ENCODE results near the gene IGF2.

Gene IGF2

DNA sequence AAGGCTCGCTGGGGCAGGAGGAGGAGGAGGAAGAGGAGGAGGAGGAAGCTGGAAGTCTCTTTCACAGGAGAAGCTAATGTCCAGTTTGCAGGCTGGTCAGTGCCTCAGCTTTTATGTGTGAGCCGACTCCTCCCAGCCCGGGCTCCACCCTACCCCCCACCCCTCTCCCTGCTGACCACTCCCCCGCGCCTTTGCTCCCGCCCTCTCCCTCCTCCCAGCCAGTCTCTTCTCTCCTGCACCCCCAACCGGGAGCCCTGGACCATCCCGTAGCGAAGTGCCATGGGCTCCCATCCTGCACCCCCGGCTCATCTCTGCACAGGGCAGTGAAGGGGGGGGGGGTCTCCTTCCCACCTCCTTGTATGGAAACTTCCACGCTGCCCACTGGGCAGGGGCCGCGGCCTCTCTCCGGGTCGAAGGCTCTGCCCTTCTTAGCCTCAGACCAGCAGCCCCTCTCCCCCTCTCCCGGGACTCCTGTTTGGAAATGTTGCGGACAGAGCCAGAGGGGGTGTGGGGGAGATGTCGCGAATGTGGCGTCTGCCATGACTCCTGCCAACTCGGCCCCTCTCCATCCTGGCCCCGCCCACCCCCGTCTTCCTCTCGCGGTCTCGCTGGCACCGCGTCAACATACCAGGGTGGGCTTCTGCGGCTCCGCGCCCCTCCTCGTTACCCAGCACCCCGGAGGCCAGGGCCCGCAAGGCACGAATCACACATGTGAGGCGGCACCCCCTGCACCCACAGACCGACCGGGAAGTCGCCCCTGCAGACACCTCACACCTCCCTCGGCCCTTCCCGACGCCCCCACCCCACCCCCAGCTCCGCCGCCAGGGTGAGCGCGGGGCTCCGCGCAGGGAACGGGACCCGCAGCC, 1.8 kb downstream of the IGF2 start:
- DNase-seq (ENCODE audit: low spot score) (peak; percentile 76), FAIRE-seq (no peak)

DNA sequence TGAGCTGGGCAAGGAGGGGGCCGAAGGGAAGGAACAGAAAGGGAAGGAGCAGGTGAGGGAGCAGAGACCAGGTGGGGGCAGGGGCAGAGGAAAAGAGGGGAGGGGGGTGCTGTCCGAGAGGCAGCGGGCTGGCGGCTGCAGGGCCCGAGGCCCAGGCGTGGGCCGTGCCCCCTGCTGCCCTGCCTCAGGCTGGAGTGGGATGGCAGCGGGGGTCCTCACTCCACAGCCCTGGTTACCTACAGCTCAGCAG, 2.3 kb downstream of the IGF2 start:
- DNase-seq (ENCODE audit: low spot score) (no peak), FAIRE-seq (no peak)

DNA sequence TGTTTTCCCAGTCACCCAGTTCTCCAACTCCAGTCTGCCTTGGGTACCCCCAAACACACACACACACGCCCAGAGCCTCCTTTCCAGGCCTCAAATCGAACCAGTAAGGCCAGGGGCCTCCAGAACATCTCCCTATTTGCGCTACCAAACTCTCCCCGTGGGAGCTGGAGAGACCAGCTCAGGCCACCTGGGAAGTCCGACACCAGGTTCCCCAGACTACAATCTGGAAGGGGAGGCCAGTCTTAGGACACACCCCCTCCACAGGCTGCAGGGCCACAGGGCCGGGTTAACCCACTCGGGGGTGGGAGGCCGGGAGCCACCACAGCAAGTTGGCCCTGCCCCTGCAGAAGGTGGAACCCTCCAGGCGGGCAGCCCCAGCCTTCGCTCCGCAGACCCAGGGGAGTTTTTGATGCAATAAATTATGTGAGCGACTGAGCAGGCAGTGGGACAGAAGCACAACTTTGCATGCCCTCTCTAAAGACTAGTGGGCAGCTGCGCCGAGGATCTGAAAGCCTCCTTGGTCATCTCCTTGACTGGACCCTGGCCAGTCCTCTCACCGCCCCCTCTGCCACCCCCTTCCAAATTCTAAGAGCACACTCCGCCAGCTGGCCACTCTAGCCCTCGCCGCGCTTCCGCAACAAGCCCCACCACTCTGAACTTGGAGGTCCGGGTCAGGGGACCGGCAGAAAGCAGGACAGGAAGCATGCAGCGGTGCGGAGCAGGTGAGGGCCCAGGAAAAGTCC, 2.8 kb downstream of the IGF2 start:
- FAIRE-seq (no peak), DNase-seq (ENCODE audit: low spot score) (no peak)

DNA sequence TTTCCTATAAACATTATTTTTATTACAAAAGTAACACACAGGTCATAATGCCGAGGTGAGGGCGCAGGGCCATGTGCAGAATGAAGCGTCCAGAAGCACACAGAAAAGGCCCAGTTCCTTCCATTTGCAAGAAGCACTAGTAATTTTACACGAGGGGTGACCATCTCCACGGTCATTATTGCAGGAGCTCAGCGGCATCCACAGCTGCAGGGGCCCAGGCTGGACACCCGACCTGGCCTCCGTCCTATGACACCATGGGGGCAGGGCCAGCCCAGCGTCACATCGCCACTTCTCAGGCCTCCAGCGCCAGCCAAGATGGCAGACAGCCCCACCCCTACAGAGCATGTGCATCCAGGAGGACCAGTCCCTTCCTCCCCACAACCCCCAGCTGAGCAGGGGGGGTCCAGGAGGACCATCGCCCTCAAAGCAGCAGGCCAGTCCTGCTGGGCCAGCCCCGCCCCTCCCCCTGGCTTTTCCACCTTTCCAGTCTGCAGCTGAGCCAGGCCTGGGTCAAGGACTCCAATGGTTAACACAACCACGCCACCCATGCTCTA, 3.5 kb downstream of the IGF2 start:
- FAIRE-seq (no peak), DNase-seq (ENCODE audit: low spot score) (no peak)

DNA sequence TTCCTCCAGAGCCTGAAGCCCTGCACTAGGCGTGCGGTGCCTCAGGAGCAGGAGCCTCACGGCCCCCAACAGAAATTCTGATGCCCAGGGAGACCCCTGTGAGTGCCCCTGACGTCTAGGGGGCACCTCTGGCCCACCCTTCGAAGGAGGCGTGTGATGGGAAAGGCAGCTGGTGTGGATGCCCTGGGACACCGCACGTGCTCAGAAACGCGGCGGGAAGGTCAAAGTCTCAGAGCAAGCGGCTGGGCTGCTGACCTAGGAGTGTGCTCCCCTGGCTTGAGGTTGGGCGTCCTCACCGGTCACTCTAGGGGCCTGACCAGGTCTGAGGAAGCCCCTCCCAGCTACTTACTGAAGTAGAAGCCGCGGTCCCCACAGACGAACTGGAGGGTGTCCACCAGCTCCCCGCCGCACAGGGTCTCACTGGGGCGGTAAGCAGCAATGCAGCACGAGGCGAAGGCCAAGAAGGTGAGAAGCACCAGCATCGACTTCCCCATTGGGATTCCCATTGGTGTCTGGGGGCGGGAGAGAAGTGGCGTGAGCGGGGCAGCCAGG, 4.1 kb downstream of the IGF2 start:
- no peak for FAIRE-seq
- DNase-seq (ENCODE audit: low spot score): no peak

DNA sequence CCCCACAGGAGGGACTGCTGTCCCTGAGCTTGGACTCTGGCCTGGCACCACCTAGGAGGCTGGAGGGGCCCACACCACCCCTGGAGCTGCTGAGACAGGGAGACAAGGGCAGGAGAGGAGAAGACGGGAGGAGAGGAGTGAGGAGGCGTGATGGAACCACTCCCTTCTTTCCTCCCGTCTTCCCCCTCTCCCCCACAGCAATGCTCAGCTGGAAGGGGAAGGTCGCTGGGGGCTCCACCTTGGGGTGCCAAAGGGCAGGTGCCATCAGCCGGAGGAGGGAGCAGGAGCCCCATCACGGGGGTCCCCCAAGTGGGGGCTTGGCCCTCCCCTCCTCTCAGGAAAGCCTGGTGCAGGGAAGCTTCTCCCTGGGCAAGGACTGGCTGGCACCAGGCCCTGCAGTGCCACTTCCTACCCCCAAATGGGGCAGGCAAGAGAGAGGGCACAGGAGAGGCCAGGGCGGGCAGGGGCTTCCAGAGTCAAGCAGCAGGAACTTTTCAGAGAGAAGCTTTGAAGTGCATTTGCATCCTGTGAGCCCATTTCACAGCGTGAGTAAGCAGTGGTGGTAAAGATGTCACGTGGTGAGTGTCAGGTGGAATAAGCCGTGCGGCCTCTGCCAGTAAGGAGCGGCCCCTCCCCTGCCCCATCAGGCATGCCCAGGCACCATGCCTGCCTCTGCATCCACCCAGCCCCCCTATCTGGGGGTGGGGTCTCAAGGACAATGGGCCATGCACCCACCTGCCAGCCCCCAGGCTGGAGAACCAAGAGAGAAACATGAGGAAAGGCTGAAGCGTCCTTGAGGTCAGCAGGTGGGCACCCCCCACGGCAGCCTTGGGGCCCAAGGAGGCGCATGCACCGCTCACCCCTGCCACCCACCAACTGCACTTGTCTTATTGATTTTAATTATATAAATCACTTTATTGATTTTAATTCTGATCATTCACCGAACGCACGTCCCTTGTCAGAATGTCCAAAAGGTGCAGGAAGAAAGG, 4.9 kb downstream of the IGF2 start:
- no peak for DNase-seq (ENCODE audit: low spot score)
- no peak for FAIRE-seq

DNA sequence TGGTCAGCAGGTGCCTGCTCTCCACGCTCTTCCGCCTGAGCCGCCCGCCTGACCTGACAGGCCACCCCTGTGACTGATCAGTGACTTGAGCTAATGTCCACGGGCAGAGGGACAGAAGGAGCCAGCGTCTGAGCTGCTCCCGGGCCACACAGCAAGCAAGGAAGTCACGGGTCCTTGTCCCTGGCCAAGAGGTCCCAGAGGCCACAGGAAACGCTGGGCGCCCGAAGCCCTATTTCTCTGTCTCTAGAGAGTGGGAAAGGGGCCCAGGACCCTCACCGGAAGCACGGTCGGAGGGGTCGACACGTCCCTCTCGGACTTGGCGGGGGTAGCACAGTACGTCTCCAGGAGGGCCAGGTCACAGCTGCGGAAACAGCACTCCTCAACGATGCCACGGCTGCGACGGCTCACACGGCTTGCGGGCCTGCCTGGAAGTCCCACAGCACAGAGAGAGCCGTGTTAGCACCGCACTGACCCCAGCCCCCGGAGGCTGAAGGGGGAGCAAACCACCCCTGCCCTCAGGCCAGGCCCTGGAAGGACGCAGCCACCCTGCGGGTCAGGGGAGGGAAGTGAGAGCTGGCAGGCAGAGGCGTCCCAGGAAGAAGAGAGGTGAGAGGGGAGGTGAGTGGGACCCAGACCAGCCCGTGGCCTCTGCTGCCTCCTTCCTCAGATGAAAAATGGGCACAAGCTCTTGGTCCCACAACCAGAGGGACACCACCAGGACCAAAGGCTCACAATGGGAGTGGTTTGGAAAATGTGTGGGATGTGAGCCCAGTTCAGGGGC, 5.8 kb downstream of the IGF2 start:
- DNase-seq (ENCODE audit: low spot score) (no peak), FAIRE-seq (no peak)

DNA sequence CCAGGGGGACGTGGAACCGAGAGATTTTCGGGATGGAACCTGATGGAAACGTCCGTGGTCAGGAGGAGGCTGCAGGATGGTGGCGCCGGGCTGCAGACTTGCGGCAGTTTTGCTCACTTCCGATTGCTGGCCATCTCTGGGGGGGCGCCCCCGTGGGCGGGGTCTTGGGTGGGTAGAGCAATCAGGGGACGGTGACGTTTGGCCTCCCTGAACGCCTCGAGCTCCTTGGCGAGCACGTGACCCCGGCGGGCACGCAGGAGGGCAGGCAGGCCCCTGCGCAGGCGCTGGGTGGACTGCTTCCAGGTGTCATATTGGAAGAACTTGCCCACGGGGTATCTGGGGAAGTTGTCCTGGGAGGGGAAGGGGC, 6.3 kb downstream of the IGF2 start:
- FAIRE-seq (no peak), DNase-seq (ENCODE audit: low spot score) (no peak)

DNA sequence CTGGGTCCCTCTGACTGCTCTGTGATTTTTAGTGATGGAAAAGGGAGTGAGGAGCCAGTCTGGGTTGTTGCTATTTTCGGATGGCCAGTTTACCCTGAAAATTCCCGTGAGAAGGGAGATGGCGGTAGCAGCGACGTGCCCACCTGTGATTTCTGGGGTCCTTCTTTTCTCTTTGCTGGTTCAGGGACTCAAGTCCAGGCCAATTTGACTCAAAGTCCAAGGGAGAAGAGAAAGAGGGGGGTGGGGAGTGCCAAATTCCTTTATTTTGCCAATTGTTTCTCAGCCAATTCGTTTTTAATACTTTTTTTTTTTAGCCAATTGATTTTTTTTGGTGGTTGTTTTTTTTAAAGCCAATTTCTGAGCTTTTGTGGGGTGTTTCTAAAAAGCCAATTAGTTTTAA, 6.9 kb downstream of the IGF2 start:
- no peak for FAIRE-seq
- no peak for DNase-seq (ENCODE audit: low spot score)

DNA sequence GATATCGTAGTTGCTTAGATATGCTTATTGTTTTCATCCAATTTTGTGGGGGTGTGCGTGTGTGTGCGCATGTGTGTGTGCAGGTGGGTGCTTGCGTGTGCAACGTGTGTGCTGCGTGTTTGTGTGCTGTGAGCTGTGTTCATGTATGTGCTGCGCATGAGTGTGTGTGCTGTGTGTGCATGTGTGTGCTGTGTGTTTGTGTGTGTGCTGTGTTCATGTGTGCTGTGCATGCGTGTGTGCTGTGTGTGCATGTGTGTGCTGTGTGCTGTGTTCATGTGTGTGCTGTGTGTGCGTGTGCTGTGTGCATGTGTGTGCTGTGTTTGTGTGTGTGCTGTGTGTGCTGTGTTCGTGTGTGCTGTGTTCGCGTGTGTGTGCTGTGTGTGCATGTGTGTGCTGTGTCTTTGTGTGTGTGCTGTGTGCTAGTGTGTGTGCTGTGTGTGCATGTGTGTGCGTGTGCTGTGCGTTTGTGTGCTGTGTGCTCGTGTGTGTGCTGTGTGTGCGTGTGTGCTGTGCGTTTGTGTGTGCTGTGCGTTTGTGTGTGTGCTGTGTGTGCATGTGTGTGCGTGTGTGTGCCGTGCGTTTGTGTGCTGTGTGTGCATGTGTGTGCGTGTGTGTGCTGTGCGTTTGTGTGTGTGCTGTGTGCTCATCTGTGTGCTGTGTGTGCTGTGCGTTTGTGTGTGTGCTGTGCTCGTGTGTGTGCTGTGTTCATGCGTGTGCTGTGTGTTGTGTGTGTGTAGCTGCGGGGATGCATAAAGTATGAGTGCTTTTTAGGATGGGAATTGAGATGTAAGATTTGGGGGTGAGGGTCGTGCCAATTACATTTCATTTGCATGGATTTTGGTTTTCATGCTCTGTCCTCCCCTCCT, 7.6 kb downstream of the IGF2 start:
- DNase-seq (ENCODE audit: low spot score): no peak
- FAIRE-seq: peak; percentile 97

DNA sequence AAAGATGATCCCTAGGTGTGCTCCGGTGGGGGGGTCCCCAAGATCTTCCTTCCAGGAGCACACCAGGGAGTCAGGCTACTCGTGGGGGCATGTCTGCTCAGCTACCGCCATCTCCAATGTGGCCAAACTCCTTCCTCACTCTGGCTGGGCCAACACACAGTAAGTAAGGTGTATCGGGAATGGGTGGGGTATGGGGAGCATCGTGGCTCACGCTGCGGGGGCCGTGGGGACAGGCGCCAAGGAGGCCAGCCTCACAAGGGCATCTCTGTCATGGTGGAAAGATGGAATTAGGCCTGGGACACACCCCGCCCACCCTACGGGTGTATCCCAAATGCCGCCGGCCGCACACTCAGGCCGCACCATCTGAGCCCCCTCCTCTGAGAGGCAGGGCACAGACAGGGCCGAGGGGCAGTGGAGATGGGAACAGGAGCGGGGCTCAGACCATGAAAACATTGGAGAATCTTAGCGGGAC, 8.3 kb downstream of the IGF2 start:
- FAIRE-seq (no peak), DNase-seq (ENCODE audit: low spot score) (no peak)

DNA sequence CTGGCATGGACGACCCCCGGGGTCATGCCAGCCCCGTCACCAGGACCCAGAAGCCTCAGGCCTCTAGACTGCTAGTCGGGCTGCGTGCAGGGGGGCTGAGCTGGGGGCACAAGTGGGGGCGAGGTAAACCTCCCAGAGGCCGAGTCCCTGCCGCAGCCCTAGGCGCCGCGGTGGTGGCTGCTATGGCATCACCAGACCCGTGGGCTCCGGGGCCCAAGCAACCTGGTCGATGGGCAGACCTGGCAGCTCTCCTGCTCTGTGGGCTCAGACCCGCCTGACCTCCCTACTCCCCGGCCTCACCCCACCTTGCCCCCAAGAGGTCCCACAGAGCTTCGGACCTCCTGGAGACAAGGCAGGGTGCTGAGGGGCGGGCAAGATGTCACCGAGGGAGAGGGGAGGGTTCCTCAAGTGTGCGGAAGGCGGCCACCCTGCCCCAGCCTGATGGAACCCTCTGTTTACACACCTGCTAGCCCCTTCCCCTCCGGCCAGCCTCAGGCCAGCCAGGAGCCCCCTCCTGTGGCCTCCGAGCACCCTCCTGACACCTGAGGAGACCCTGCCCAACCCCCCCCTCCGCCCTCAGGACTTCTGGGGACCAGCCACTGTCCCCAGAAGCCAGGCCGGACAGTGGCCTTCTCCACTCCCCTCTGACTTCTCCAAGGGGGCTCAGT, 9.4 kb downstream of the IGF2 start:
- no peak for DNase-seq (ENCODE audit: low spot score)
- FAIRE-seq: no peak

DNA sequence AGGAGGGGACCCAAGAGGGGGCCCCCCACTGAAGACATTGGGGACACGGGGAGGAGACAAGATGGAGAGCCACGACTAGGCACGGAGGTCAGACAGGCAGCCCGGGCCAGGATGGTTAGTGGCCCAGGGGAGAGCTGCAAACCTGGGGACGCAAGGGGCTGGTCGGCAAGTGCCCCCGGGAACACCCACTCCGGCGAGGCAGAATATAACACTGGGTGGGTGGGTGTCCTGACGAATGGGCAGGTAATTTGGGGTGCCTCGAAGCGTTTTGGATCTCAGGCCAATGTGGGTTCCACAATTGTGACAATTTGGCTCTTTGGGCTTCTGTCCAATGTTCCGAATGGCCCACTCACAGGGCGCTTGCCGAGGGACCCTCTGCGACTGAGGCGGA, 9.9 kb downstream of the IGF2 start:
- no peak for FAIRE-seq

DNA sequence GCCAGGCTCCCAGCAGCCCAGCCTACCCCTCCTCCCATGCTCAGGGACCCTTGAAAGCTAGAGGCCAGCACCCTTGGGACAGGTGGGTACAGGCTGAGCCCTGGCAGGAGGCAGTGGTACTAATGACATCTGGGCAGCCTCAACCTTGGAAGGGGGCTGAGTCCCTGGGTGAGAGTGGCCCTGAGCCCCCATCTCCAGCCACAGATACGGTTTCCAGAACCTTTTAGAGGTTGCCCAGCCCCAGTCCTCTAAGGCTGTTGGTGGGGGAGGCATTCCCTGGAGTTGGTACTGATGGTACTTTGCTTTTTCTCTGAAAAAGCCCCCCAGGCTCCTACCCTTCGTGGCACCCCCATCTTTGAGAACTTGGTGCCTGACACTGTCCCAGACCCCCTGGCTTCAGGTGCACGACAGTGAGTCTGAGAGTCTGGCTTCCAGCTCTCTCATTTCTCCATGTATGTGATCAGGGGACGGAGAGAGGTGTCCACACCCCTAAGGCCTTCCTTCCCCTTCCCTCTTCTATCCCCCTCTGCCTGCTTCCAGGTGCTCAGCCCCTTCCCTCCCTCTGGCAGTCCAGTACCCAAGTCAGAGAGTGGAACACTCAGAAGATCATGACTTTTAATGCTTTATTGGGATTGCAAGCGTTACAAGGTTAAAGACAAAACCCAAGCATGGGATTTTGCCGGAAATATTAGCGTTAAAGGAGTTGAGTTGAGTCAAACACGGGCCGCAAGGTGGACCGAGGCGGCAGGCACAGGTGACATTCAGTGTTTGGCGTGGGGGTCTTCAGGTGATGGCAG, 10.5 kb downstream of the IGF2 start:
- FAIRE-seq: no peak

More for the DNA sequence above, 9.9 kb downstream of the IGF2 start:
- no peak for DNase-seq (ENCODE audit: low spot score)

DNA sequence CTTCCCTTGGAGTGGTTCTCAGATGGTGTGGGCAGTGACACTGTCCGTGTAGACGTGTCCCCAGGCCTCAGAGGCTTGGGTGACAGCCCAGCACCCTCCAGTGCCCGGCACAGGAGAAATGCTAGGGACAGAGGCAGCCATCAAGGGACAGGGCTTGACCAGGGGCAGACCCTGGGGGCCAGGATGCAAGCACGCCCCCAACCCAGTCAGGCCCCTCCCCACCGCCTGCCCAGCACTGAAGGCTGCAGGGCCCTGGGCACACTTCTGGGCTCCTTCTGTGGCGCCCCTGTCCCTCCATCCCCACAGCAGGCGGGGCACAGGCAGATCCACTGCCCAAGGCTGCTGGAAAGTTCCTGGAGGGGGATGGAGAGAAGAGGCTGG, 11.1 kb downstream of the IGF2 start:
- no peak for FAIRE-seq
- DNase-seq (ENCODE audit: low spot score): no peak

More for the DNA sequence above, 10.5 kb downstream of the IGF2 start:
- DNase-seq (ENCODE audit: low spot score): no peak

DNA sequence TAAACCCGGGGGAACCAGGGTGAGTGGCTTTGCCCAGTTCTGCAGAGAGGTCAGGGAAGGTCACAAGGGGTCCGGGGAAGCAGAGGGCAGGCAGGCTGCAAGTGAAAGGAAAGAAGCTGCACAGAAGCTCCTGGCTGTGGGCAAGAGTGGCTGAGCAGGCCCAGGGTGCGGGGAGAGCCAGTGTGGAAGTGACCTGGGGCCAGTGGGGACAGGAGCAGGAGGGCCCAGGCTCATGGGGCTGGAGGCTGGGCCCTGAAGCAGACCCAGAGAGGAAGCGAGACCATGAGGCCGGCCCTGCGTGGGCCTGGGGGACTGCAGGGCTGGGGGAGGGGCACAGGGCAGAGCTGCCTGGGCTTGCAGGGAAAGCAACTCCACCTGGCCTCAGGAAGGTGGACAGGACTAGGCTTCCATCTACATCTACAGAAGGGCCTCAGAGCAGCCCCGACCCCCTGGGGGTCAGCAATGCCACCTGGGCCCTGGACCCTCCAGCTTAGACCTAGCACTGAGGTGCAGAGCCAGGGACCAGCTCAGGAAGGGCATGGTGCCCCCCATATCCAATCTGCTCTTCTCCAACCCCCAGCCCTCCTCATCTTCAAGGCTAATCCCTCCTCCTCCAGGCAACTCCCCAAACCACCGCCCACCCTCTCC, 11.6 kb downstream of the IGF2 start:
- DNase-seq (ENCODE audit: low spot score): no peak

DNA sequence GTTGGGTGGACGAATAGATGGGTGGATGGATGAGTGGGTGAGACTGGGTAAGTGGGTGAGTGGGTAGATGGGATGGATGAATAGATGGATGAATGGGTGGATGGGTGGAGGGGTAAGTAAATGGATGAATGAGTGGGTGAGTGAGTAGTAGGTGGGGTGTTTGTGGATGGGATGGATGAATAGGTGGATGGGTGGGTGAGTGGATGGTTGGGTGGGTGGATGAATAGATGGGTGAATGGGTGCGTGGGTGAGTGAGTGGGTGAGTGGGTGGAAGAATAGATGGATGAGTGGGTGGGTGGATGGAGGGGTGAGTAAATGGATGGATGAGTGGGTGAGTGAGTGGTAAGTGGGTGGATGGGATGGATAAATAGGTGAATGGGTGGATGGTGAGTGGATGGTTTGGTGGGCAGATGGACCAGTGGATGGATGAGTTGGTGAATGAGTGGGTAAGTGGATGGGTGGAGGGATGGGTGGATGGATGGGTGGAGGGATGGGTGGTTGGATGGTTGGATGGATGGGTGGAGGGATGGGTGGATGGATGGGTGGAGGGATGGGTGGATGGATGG, 12.6 kb downstream of the IGF2 start:
- FAIRE-seq (no peak), DNase-seq (ENCODE audit: low spot score) (no peak)

More for the DNA sequence above, 11.6 kb downstream of the IGF2 start:
- no peak for FAIRE-seq
